Tibial nerve (tissue), 4 donors: Measurements from ENCODE around the gene LCN12. TPM values are rescaled to one million over a fixed set of nuclear protein-coding genes. Genes with fewer than 3 reads are reported as not detected.

Experiments
- DNase-seq, 2 donors: peaks; one replicate each; pipeline ENCODE4 v3.0.0-alpha.2; 2019; ENCODE audit warnings: low spot score in 2 of 2
- H3K27ac ChIP-seq, 4 donors: fragments of 200-600 bp; sonication (generic) in 3 of 4; one replicate each; pipeline ENCODE4 v1.5.1; 2017 to 2019; ENCODE audit warnings: mild to moderate bottlenecking in 1 of 4
- H3K27me3 ChIP-seq, 2 donors: fragments of 200-600 bp; sonication (generic) in 1 of 2; one replicate each; pipeline versions ENCODE4 v1.5.1 to v1.6.0; 2017 to 2019
- H3K36me3 ChIP-seq, 3 donors: fragments of 200-600 bp; sonication (generic); one replicate each; pipeline ENCODE4 v1.5.1; 2018 to 2019
- H3K4me1 ChIP-seq, 4 donors: fragments of 200-600 bp; sonication (generic) in 3 of 4; one replicate each; pipeline ENCODE4 v1.5.1; 2017 to 2019
- H3K4me3 ChIP-seq, 4 donors: fragments of 200-600 bp; sonication (generic) in 3 of 4; one replicate each; pipeline ENCODE4 v1.5.1; 2017 to 2019; ENCODE audit warnings: mild to moderate bottlenecking in 1 of 4, moderate library complexity in 1 of 4
- H3K9me3 ChIP-seq, 4 donors: fragments of 200-600 bp; sonication (generic) in 3 of 4; one replicate each; pipeline ENCODE4 v1.5.1; 2017 to 2019
- CTCF ChIP-seq, 5 experiments: fragments of 200-600 bp in 3 of 5; fragments of 450-650 bp in 2 of 5; sonication (generic) in 3 of 5; IDR thresholded peaks; one replicate each; pipeline ENCODE4 v1.5.1; 2016 to 2019; ENCODE audit warnings: antibody characterized with exemption in 5 of 5, mild to moderate bottlenecking in 3 of 5, moderate library complexity in 2 of 5
- EP300 ChIP-seq, 2 donors: sonication (generic); formaldehyde crosslinking; IDR thresholded peaks; one replicate each; pipeline ENCODE4 v1.6.1; 2017; ENCODE audit warnings: antibody characterized with exemption in 2 of 2, mild to moderate bottlenecking in 1 of 2
- POLR2A ChIP-seq, 2 donors: fragments of 450-650 bp; IDR thresholded peaks; one replicate each; pipeline ENCODE4 v1.6.1; 2017; ENCODE audit warnings: antibody characterized with exemption in 2 of 2, mild to moderate bottlenecking in 2 of 2, moderate library complexity in 2 of 2
- WGBS, 2 donors: methylation state at CpG; one replicate each; pipeline ENCODE4 v1.1.5; 2018; 5-methylcytosine and 5-hydroxymethylcytosine counted together
- total RNA-seq, 4 donors: library from RNA; depleted of rRNA; stranded (reverse); fragments of >200 nt; gene quantifications; one replicate each; pipeline ENCODE4 v1.1.0, GENCODE V29; 2016

Gene LCN12
- total RNA-seq, 4 donors from 2014 or later = 2.4 to 16.8 (median 7.8) TPM

GRCh38 chr9:136921718-136922117, 30.4 kb upstream of the LCN12 start:
- TF ChIP-seq EP300 (IDR thresholded peaks at IDR 0.05) = no peak
- H3K36me3 ChIP-seq = peaks cover 0 to 60% (median 18%) of the 10 kb centered on the region in 3 donors
- H3K4me1 ChIP-seq = peaks cover 0 to 14% (median 2%) of the 10 kb centered on the region in 4 donors
- H3K27ac ChIP-seq = peak overlapping the region in 2 of 4 donors; percentile 2 to 38
- H3K27me3 ChIP-seq = no peaks in the 10 kb centered on the region
- no peak for DNase-seq
- no peaks in the 10 kb centered on the region for H3K9me3 ChIP-seq
- no peak overlapping the region for H3K4me3 ChIP-seq
- WGBS, 2 donors = 28 to 44% methylated on average over 9 to 10 of the region's 10 CpGs

GRCh38 chr9:136922540-136922939, 29.5 kb upstream of the LCN12 start:
- Histone ChIP-seq H3K4me1 (peaks cover 0 to 14% (median 2%) of the 10 kb centered on the region in 4 donors), H3K36me3 (peaks cover 0 to 60% (median 20%) of the 10 kb centered on the region in 3 donors), H3K27me3 (no peaks in the 10 kb centered on the region), H3K9me3 (no peaks in the 10 kb centered on the region), H3K27ac (peak overlapping the region in 3 of 4 donors; percentile 2 to 38 (median 15)), H3K4me3 (no peak overlapping the region)
- WGBS, 2 donors = 72 to 77% methylated on average over 19 of the region's 19 CpGs
- DNase-seq = no peak
- TF ChIP-seq POLR2A (IDR thresholded peaks at IDR 0.05) (no peak), CTCF (IDR thresholded peaks at IDR 0.05) (no peak), EP300 (IDR thresholded peaks at IDR 0.05) (no peak)

GRCh38 chr9:136923881-136924280, 28.2 kb upstream of the LCN12 start:
- Histone ChIP-seq H3K4me1 (peaks cover 0 to 14% (median 2%) of the 10 kb centered on the region in 4 donors), H3K4me3 (no peak overlapping the region), H3K27ac (no peak overlapping the region), H3K9me3 (no peaks in the 10 kb centered on the region), H3K36me3 (peaks cover 0 to 58% (median 20%) of the 10 kb centered on the region in 3 donors), H3K27me3 (no peaks in the 10 kb centered on the region)
- WGBS, 2 donors = 95 to 96% methylated on average over 19 of the region's 19 CpGs
- DNase-seq = no peak
- no peak for TF ChIP-seq POLR2A (IDR thresholded peaks at IDR 0.05)
- no peak for TF ChIP-seq CTCF (IDR thresholded peaks at IDR 0.05)
- no peak for TF ChIP-seq EP300 (IDR thresholded peaks at IDR 0.05)

GRCh38 chr9:136925414-136926153, 26.5 kb upstream of the LCN12 start:
- peaks cover 0 to 44% (median 18%) of the 10 kb centered on the region in 3 donors for H3K36me3 ChIP-seq
- 82 to 83% methylated on average over 31 of the region's 33 CpGs for WGBS, 2 donors
- DNase-seq = no peak
- H3K4me1 ChIP-seq = peaks cover 0 to 14% (median 2%) of the 10 kb centered on the region in 4 donors
- no peaks in the 10 kb centered on the region for H3K9me3 ChIP-seq
- no peak overlapping the region for H3K27ac ChIP-seq
- no peaks in the 10 kb centered on the region for H3K27me3 ChIP-seq
- TF ChIP-seq CTCF (IDR thresholded peaks at IDR 0.05) = no peak
- TF ChIP-seq EP300 (IDR thresholded peaks at IDR 0.05) = no peak
- TF ChIP-seq POLR2A (IDR thresholded peaks at IDR 0.05) = no peak
- no peak overlapping the region for H3K4me3 ChIP-seq

- 81 to 87% methylated on average over 8 to 9 of the region's 9 CpGs for WGBS, 2 donors
- H3K27ac ChIP-seq = no peak overlapping the region
- no peak for TF ChIP-seq EP300 (IDR thresholded peaks at IDR 0.05)
- TF ChIP-seq CTCF (IDR thresholded peaks at IDR 0.05) = no peak
- no peak for TF ChIP-seq POLR2A (IDR thresholded peaks at IDR 0.05)
- H3K27me3 ChIP-seq = no peaks in the 10 kb centered on the region
- DNase-seq = no peak
- peaks cover 0 to 38% (median 13%) of the 10 kb centered on the region in 3 donors for H3K36me3 ChIP-seq
- H3K4me1 ChIP-seq = peaks cover 0 to 13% (median 2%) of the 10 kb centered on the region in 4 donors
- no peak overlapping the region for H3K4me3 ChIP-seq
- H3K9me3 ChIP-seq = no peaks in the 10 kb centered on the region
Observed at GRCh38 chr9:136926154-136926704, 25.8 kb upstream of the LCN12 start.
